CD14-positive monocyte (primary cell): ENCODE results near the gene SCARB1. TPM values are rescaled to one million over a fixed set of nuclear protein-coding genes. Genes with fewer than 3 reads are reported as not detected.
A peak's percentile ranks its signal among the peaks of the same experiment; 100 is the strongest.

ENCODE experiments used
- DNase-seq, 3 donors: peaks; one replicate each; pipeline ENCODE4 v3.0.0-alpha.2; 2011 to 2022
- H2AFZ ChIP-seq: 2 replicates; pipeline ENCODE4 v1.6.0; 2012; ENCODE audit warnings: mild to moderate bottlenecking, low read depth, low read length, inconsistent platforms; ENCODE audit not compliant: insufficient read depth, poor library complexity, severe bottlenecking
- H3K27ac ChIP-seq, 2 donors: 1 replicate in 1 of 2; 2 replicates in 1 of 2; pipeline ENCODE4 v1.5.1; 2012 to 2013; ENCODE audit warnings: low read length in 2 of 2, control low read depth in 1 of 2, inconsistent platforms in 1 of 2, low read depth in 1 of 2, mild to moderate bottlenecking in 1 of 2
- H3K27me3 ChIP-seq, 2 donors: one replicate each; pipeline versions ENCODE4 v1.6.0 to v1.6.1; 2011 to 2013; ENCODE audit warnings: low read length in 2 of 2; ENCODE audit not compliant: control insufficient read depth in 2 of 2, insufficient read depth in 2 of 2
- H3K36me3 ChIP-seq, 2 donors: replicated peaks in 1 of 2; 1 replicate in 1 of 2; 2 replicates in 1 of 2; pipeline versions ENCODE4 v1.5.1 to v1.6.1; 2012 to 2013; ENCODE audit warnings: low read length in 2 of 2, control low read depth in 1 of 2, inconsistent platforms in 1 of 2, mild to moderate bottlenecking in 1 of 2; ENCODE audit not compliant: insufficient read depth in 2 of 2, control insufficient read depth in 1 of 2
- H3K4me1 ChIP-seq, 2 donors: 1 replicate in 1 of 2; 2 replicates in 1 of 2; pipeline versions ENCODE4 v1.5.1 to v1.6.1; 2012 to 2013; ENCODE audit warnings: low read length in 2 of 2, control low read depth in 1 of 2, inconsistent platforms in 1 of 2, mild to moderate bottlenecking in 1 of 2, moderate library complexity in 1 of 2; ENCODE audit not compliant: insufficient read depth in 2 of 2, control insufficient read depth in 1 of 2
- H3K4me2 ChIP-seq: replicated peaks from 2 replicates; pipeline ENCODE3; 2012; ENCODE audit warnings: low read length, moderate library complexity, mild to moderate bottlenecking; ENCODE audit not compliant: poor library complexity, severe bottlenecking; ENCODE audit errors: extremely low read depth
- H3K4me3 ChIP-seq, 3 experiments: fragments of 200-600 bp in 1 of 3; sonication (generic) in 1 of 3; replicated peaks in 1 of 3; 1 replicate in 2 of 3; 2 replicates in 1 of 3; pipeline ENCODE4 v1.5.1; 2011 to 2013; ENCODE audit warnings: low read length in 3 of 3, mild to moderate bottlenecking in 3 of 3, control low read depth in 2 of 3, low read depth in 2 of 3, inconsistent platforms in 1 of 3, moderate library complexity in 1 of 3
- H3K79me2 ChIP-seq: 2 replicates; pipeline ENCODE4 v1.6.0; 2012; ENCODE audit warnings: mild to moderate bottlenecking, control low read depth, inconsistent platforms, low read length, moderate library complexity; ENCODE audit not compliant: insufficient read depth
- H3K9ac ChIP-seq: 2 replicates; pipeline ENCODE4 v1.6.0; 2017; ENCODE audit warnings: low read length, mild to moderate bottlenecking; ENCODE audit not compliant: insufficient read depth, poor library complexity, severe bottlenecking
- H3K9me3 ChIP-seq, 2 donors: replicated peaks in 1 of 2; 1 replicate in 1 of 2; 2 replicates in 1 of 2; pipeline versions ENCODE4 v1.5.1 to v1.6.1; 2012 to 2013; ENCODE audit warnings: low read length in 2 of 2, control low read depth in 1 of 2; ENCODE audit not compliant: control insufficient read depth in 1 of 2, insufficient read depth in 1 of 2
- H4K20me1 ChIP-seq: 2 replicates; pipeline ENCODE4 v1.6.0; 2012; ENCODE audit warnings: mild to moderate bottlenecking, low read length, control low read depth, moderate library complexity; ENCODE audit not compliant: insufficient read depth
- H3K27ac Mint-ChIP-seq, 7 donors: one replicate each; pipeline ENCODE4 v1.8.0; 2020; ENCODE audit warnings: mild to moderate bottlenecking in 7 of 7, mixed read lengths in 7 of 7, moderate library complexity in 6 of 7, inconsistent platforms in 2 of 7
- H3K27me3 Mint-ChIP-seq, 3 donors: one replicate each; pipeline ENCODE4 v1.8.0; 2021 to 2022; ENCODE audit warnings: low read depth in 3 of 3, mild to moderate bottlenecking in 3 of 3, mixed read lengths in 3 of 3, moderate library complexity in 3 of 3, inconsistent platforms in 1 of 3
- H3K36me3 Mint-ChIP-seq, 2 donors: one replicate each; pipeline ENCODE4 v1.8.0; 2020; ENCODE audit warnings: mixed read lengths in 2 of 2, inconsistent platforms in 1 of 2, mild to moderate bottlenecking in 1 of 2
- H3K4me1 Mint-ChIP-seq: one replicate; pipeline ENCODE4 v1.8.0; 2020; ENCODE audit warnings: mild to moderate bottlenecking, mixed read lengths
- H3K4me3 Mint-ChIP-seq, 2 donors: one replicate each; pipeline ENCODE4 v1.8.0; 2020; ENCODE audit warnings: mild to moderate bottlenecking in 2 of 2, mixed read lengths in 2 of 2, moderate library complexity in 1 of 2
- H3K9me3 Mint-ChIP-seq, 7 donors: one replicate each; pipeline ENCODE4 v1.8.0; 2020 to 2022; ENCODE audit warnings: mixed read lengths in 7 of 7, mild to moderate bottlenecking in 6 of 7, moderate library complexity in 6 of 7, inconsistent platforms in 2 of 7
- WGBS: methylation state at CpG from one replicate; pipeline ENCODE4 v1.1.5; 2013; ENCODE audit warnings: missing lambda C conversion rate; ENCODE audit not compliant: insufficient coverage; 5-methylcytosine and 5-hydroxymethylcytosine counted together
- intact Hi-C, 2 donors: fragments of 100-400 bp; cut with micrococcal nuclease; formaldehyde crosslinking; loops; one replicate each; pipeline versions ENCODE4 v1.15.0 to v1.15.1; 2023
- polyA plus RNA-seq, 3 donors: library from polyadenylated mRNA; depleted of rRNA in 1 of 3; unstranded in 2 of 3; stranded (reverse) in 1 of 3; fragments of 300-500 nt in 2 of 3; fragments of >200 nt in 1 of 3; fragmentation: Illumina TruSeq in 2 of 3; gene quantifications; 1 replicate in 2 of 3; 2 replicates in 1 of 3; pipeline ENCODE4 v1.2.3, GENCODE V29; 2012 to 2021
- TF ChIP-seq, protein P1 (sequence below): fragments of 200-600 bp; IDR thresholded peaks from one replicate; pipeline ENCODE4 v1.8.0; 2022; ENCODE audit warnings: antibody characterized with exemption, mild to moderate bottlenecking

SCARB1 gene
- polyA plus RNA-seq, 3 donors, result 13.1 to 34.3 (median 15.2) TPM

DNA sequence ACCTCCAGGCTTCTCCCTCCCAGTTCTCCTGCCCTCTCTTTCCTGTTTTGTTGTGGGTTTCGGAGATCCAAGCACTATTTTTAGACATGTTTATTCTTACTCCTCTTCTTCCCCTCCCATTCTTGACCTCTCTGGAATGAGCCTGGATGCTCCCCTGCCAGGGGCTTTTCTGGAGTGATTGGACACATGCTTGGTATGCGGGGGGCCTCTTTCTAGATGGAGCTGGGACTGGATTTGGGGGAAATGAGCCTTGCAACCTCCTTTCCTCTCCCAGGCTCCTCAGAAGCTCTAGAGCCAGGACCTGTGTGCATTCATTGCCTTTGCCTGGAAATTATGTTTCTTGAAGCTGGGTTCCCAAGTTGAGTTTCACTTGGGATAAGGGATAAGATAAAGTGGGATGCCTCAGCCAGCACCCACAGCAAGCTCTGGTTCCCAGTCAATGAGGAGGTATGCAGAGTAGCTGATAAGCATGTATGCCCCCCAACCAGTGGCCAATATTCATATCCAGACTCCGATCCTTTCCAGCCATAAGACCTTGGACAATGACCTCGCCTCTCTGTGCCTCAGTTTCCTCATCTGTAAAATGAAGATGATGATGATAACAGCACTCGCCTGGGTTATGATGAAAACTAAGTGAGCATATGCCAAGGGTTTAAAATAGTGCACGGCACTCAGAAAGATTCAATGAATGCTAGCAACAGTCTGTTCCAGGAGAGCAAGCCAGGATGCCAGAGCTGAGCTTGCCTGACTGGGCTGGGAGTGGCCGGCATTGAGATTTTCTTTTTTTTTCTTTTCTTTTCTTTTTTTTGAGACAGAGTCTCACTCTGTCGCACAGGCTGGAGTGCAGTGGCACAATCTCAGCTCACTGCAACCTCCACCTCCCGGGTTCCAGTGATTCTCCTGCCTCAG, 97.8 kb downstream of the SCARB1 start:
- Histone ChIP-seq H3K4me2 (no peak overlapping the region), H3K27me3 (no peaks in the 10 kb centered on the region), H3K9ac (peak overlapping the region; percentile 27), H3K27ac (peak overlapping the region; percentile 77 to 82), H3K79me2 (no peaks in the 10 kb centered on the region), H3K4me3 (no peak overlapping the region), H2AFZ (no peak overlapping the region), H3K36me3 (no peaks in the 10 kb centered on the region), H3K4me1 (peaks cover 83 to 85% of the 10 kb centered on the region in 2 donors), H3K9me3 (peaks cover 4 to 11% of the 10 kb centered on the region in 2 donors), H4K20me1 (no peaks in the 10 kb centered on the region)
- H3K27ac Mint-ChIP-seq, result peak overlapping the region; percentile 87 to 95 (median 90)
- peaks cover 5 to 7% of the 10 kb centered on the region in 2 donors for H3K36me3 Mint-ChIP-seq
- H3K4me1 Mint-ChIP-seq, result peaks cover 86% of the 10 kb centered on the region
- peaks cover 0 to 10% (median 3%) of the 10 kb centered on the region in 3 donors for H3K27me3 Mint-ChIP-seq
- intact Hi-C loops, result loop anchor here (2.0 to 5.0 kb wide), 8 partner anchors 34 to 214 kb away; partner anchors contain the start of gene NCOR2 (in 1 of the 2)
- no peak for DNase-seq
- H3K9me3 Mint-ChIP-seq, result peaks cover 0 to 18% (median 11%) of the 10 kb centered on the region in 7 donors
- no peak overlapping the region for H3K4me3 Mint-ChIP-seq
- WGBS, result 100% methylated on average over 3 of the region's 9 CpGs
- TF ChIP-seq, protein P1, sequence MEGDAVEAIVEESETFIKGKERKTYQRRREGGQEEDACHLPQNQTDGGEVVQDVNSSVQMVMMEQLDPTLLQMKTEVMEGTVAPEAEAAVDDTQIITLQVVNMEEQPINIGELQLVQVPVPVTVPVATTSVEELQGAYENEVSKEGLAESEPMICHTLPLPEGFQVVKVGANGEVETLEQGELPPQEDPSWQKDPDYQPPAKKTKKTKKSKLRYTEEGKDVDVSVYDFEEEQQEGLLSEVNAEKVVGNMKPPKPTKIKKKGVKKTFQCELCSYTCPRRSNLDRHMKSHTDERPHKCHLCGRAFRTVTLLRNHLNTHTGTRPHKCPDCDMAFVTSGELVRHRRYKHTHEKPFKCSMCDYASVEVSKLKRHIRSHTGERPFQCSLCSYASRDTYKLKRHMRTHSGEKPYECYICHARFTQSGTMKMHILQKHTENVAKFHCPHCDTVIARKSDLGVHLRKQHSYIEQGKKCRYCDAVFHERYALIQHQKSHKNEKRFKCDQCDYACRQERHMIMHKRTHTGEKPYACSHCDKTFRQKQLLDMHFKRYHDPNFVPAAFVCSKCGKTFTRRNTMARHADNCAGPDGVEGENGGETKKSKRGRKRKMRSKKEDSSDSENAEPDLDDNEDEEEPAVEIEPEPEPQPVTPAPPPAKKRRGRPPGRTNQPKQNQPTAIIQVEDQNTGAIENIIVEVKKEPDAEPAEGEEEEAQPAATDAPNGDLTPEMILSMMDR, result no peak

DNA sequence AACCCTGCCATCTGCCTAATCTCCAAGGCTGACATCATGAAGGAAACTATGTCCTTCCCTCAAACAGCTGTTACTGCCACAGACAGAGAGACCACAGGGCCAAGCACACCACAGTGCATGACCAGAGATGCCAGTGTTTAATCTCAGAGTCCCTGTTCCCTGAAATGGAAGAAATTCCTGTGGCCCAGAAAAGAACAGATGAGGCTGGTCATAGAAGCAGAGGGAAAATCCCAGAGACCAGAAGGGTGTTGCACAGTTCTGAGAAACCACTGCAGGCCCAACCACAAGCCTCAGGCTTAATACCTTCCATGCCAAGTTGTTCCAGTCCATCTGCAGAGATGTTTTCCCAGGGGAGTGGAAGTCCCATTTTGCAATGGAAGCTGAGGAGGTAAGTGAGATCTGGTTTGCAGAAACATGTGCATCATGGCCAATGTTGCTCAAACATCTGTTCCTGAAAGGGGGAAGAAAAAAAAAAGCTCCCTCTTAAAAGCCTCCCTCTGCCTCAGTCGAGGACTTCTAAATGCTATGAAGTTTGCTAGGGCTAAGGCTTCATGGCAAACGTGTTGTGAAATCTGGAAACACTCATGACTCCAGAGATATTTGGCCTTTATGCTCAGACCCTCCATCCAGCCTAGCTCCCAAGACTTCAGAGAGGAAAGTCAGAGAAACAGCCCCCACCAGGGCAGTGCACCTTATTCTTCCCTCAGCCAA, 98.6 kb downstream of the SCARB1 start:
- peak in 2 of 3 donors; percentile 42 to 64 for DNase-seq
- H3K9me3 ChIP-seq, result peaks cover 4 to 11% of the 10 kb centered on the region in 2 donors
- intact Hi-C loops, result loop anchor here (1.0 to 5.0 kb wide), 8 partner anchors 33 to 213 kb away; partner anchors contain the start of gene NCOR2 (in 1 of the 2)
- no peak overlapping the region for H3K4me3 ChIP-seq
- H4K20me1 ChIP-seq, result no peaks in the 10 kb centered on the region
- peak overlapping the region; percentile 13 to 82 for H3K27ac ChIP-seq
- H3K4me2 ChIP-seq, result no peak overlapping the region
- H3K4me1 Mint-ChIP-seq, result peaks cover 93% of the 10 kb centered on the region
- no peak overlapping the region for H3K9ac ChIP-seq
- no peaks in the 10 kb centered on the region for H3K27me3 ChIP-seq
- peaks cover 91 to 93% of the 10 kb centered on the region in 2 donors for H3K4me1 ChIP-seq
- H3K36me3 ChIP-seq, result no peaks in the 10 kb centered on the region
- WGBS, result 0% methylated on average over 1 of the region's 2 CpGs
- TF ChIP-seq, protein P1, result no peak
- H3K79me2 ChIP-seq, result no peaks in the 10 kb centered on the region
- H3K27ac Mint-ChIP-seq, result peak overlapping the region; percentile 54 to 95 (median 87)
- H3K36me3 Mint-ChIP-seq, result peaks cover 5 to 7% of the 10 kb centered on the region in 2 donors
- H3K9me3 Mint-ChIP-seq, result peaks cover 0 to 18% (median 11%) of the 10 kb centered on the region in 7 donors
- H3K27me3 Mint-ChIP-seq, result peaks cover 0 to 14% (median 1%) of the 10 kb centered on the region in 3 donors
- no peak overlapping the region for H3K4me3 Mint-ChIP-seq
- H2AFZ ChIP-seq, result no peak overlapping the region
